Stimulated activated CD8-positive, alpha-beta memory T cell treated with anti-CD3 and anti-CD28 coated beads, Interleukin-12 subunit alpha, Interleukin-12 subunit beta, amount 100 ng/mL, for 24 hours (primary cell): ENCODE data around the gene FOXO4.
"Not testable (repeated sequence)": the region's sequence is repeated elsewhere in the genome, so short reads cannot be mapped to it uniquely, and the experiment has no call there.

ENCODE experiments used
- DNase-seq: peaks from one replicate; pipeline ENCODE4 v3.0.0-alpha.2; 2020; ENCODE audit errors: extremely low read depth

The FOXO4 gene

GRCh38 chrX:71095555-71095980 lies at the start of gene FOXO4:
TSS of gene FOXO4 (plus strand) at chrX:71095851. CDS start at chrX:71096529, 678 bp downstream.
- DNase-seq = peak; percentile 75

GRCh38 chrX:71047891-71048290 lies 47.8 kb upstream of the FOXO4 start:
- DNase-seq = not testable (repeated sequence)

- no peak for DNase-seq
These were observed 42.9 kb upstream of the FOXO4 start for GRCh38 chrX:71052721-71053120.

GRCh38 chrX:71053217-71053621 lies 42.4 kb upstream of the FOXO4 start:
- DNase-seq = no peak

- DNase-seq = no peak
These were observed 38.8 kb upstream of the FOXO4 start for GRCh38 chrX:71056867-71057266.

- DNase-seq = no peak
These were observed 37.7 kb upstream of the FOXO4 start for GRCh38 chrX:71057848-71058530.

- DNase-seq = no peak
These were observed 35.5 kb upstream of the FOXO4 start for GRCh38 chrX:71060127-71060526.

GRCh38 chrX:71067089-71067488 lies 28.6 kb upstream of the FOXO4 start:
- no peak for DNase-seq

- no peak for DNase-seq
These were observed 28.0 kb upstream of the FOXO4 start for GRCh38 chrX:71067712-71068043.

- peak; percentile 64 for DNase-seq
These were observed 27.4 kb upstream of the FOXO4 start, which contains the start of gene SNX12 for GRCh38 chrX:71068044-71068918. TSS of gene SNX12 (minus strand) at chrX:71068334. CDS start at chrX:71068306, 28 bp downstream.

GRCh38 chrX:71070531-71070930 lies 25.1 kb upstream of the FOXO4 start:
- DNase-seq = no peak

GRCh38 chrX:71081330-71082123 lies 14.1 kb upstream of the FOXO4 start:
- no peak for DNase-seq

GRCh38 chrX:71082124-71082647 lies 13.5 kb upstream of the FOXO4 start:
- DNase-seq = no peak

GRCh38 chrX:71082822-71083221 lies 12.8 kb upstream of the FOXO4 start:
- no peak for DNase-seq

GRCh38 chrX:71085900-71086299 lies 9.8 kb upstream of the FOXO4 start:
- no peak for DNase-seq

- DNase-seq = no peak
These were observed 4.4 kb upstream of the FOXO4 start for GRCh38 chrX:71091263-71091662.

GRCh38 chrX:71095033-71095432 lies 618 bp upstream of the FOXO4 start:
- DNase-seq = no peak

- DNase-seq = no peak
These were observed 519 bp downstream of the FOXO4 start for GRCh38 chrX:71095981-71096759.

- no peak for DNase-seq
These were observed 1.0 kb downstream of the FOXO4 start for GRCh38 chrX:71096760-71097032.

- peak; percentile 47 for DNase-seq
These were observed 2.7 kb downstream of the FOXO4 start for GRCh38 chrX:71098302-71098701.

- DNase-seq = no peak
These were observed 3.4 kb downstream of the FOXO4 start for GRCh38 chrX:71098951-71099506.
